HL-60/S4 treated with phorbol 12-myristate 13-acetate at 8.2 ng/mL for 4 days and 3 days (cell line): ENCODE measurements around the gene MAD1L1.
"Not testable (repeated sequence)": the region's sequence is repeated elsewhere in the genome, so short reads cannot be mapped to it uniquely, and the experiment has no call there.

Experiments
- in situ Hi-C: fragments of 300-500 bp; cut with MboI; formaldehyde crosslinking; loops from 2 replicates; pipeline ENCODE4 v1.15.0; 2022; ENCODE audit warnings: low sequenced_read_pairs

MAD1L1 gene

GRCh38 chr7:1936531-1937251, 296.1 kb downstream of the MAD1L1 start:
- in situ Hi-C loops: no loop called here

- in situ Hi-C loops: no loop called here
Observed at GRCh38 chr7:1936006-1936310, 296.8 kb downstream of the MAD1L1 start.

- in situ Hi-C loops: no loop called here
Observed at GRCh38 chr7:1935176-1936005, 297.4 kb downstream of the MAD1L1 start.

- in situ Hi-C loops: no loop called here
Observed at GRCh38 chr7:1934756-1935155, 298.0 kb downstream of the MAD1L1 start.

GRCh38 chr7:1934017-1934416, 298.7 kb downstream of the MAD1L1 start:
- in situ Hi-C loops: no loop called here

GRCh38 chr7:1933066-1933750, 299.5 kb downstream of the MAD1L1 start:
- in situ Hi-C loops: no loop called here

GRCh38 chr7:1931951-1932270, 300.8 kb downstream of the MAD1L1 start:
- in situ Hi-C loops: no loop called here

- in situ Hi-C loops: no loop called here
Observed at GRCh38 chr7:1931256-1931950, 301.3 kb downstream of the MAD1L1 start.

- in situ Hi-C loops: no loop called here
Observed at GRCh38 chr7:1930381-1931065, 302.2 kb downstream of the MAD1L1 start.

- in situ Hi-C loops: not testable (repeated sequence)
Observed at GRCh38 chr7:1929349-1929925, 303.3 kb downstream of the MAD1L1 start.

- in situ Hi-C loops: no loop called here
Observed at GRCh38 chr7:1928645-1929348, 303.9 kb downstream of the MAD1L1 start.

- in situ Hi-C loops: no loop called here
Observed at GRCh38 chr7:1927937-1928644, 304.7 kb downstream of the MAD1L1 start.

GRCh38 chr7:1926908-1927306, 305.8 kb downstream of the MAD1L1 start:
- in situ Hi-C loops: no loop called here

- in situ Hi-C loops: no loop called here
Observed at GRCh38 chr7:1925973-1926907, 306.5 kb downstream of the MAD1L1 start.

GRCh38 chr7:1925349-1925748, 307.4 kb downstream of the MAD1L1 start:
- in situ Hi-C loops: no loop called here

GRCh38 chr7:1924258-1924817, 308.4 kb downstream of the MAD1L1 start:
- in situ Hi-C loops: no loop called here

GRCh38 chr7:1923409-1924257, 309.1 kb downstream of the MAD1L1 start:
- in situ Hi-C loops: no loop called here
